CD14-positive monocyte (primary cell): Measurements from ENCODE around the gene ADCY2. TPM values are rescaled to one million over a fixed set of nuclear protein-coding genes. Genes with fewer than 3 reads are reported as not detected.

ENCODE experiments used
- DNase-seq, 3 donors: peaks; one replicate each; pipeline ENCODE4 v3.0.0-alpha.2; 2011 to 2022
- H2AFZ ChIP-seq: 2 replicates; pipeline ENCODE4 v1.6.0; 2012; ENCODE audit warnings: mild to moderate bottlenecking, low read depth, low read length, inconsistent platforms; ENCODE audit not compliant: insufficient read depth, poor library complexity, severe bottlenecking
- H3K27ac ChIP-seq, 2 donors: 1 replicate in 1 of 2; 2 replicates in 1 of 2; pipeline ENCODE4 v1.5.1; 2012 to 2013; ENCODE audit warnings: low read length in 2 of 2, control low read depth in 1 of 2, inconsistent platforms in 1 of 2, low read depth in 1 of 2, mild to moderate bottlenecking in 1 of 2
- H3K27me3 ChIP-seq, 2 donors: one replicate each; pipeline versions ENCODE4 v1.6.0 to v1.6.1; 2011 to 2013; ENCODE audit warnings: low read length in 2 of 2; ENCODE audit not compliant: control insufficient read depth in 2 of 2, insufficient read depth in 2 of 2
- H3K36me3 ChIP-seq, 2 donors: replicated peaks in 1 of 2; 1 replicate in 1 of 2; 2 replicates in 1 of 2; pipeline versions ENCODE4 v1.5.1 to v1.6.1; 2012 to 2013; ENCODE audit warnings: low read length in 2 of 2, control low read depth in 1 of 2, inconsistent platforms in 1 of 2, mild to moderate bottlenecking in 1 of 2; ENCODE audit not compliant: insufficient read depth in 2 of 2, control insufficient read depth in 1 of 2
- H3K4me1 ChIP-seq, 2 donors: 1 replicate in 1 of 2; 2 replicates in 1 of 2; pipeline versions ENCODE4 v1.5.1 to v1.6.1; 2012 to 2013; ENCODE audit warnings: low read length in 2 of 2, control low read depth in 1 of 2, inconsistent platforms in 1 of 2, mild to moderate bottlenecking in 1 of 2, moderate library complexity in 1 of 2; ENCODE audit not compliant: insufficient read depth in 2 of 2, control insufficient read depth in 1 of 2
- H3K4me2 ChIP-seq: replicated peaks from 2 replicates; pipeline ENCODE3; 2012; ENCODE audit warnings: low read length, moderate library complexity, mild to moderate bottlenecking; ENCODE audit not compliant: poor library complexity, severe bottlenecking; ENCODE audit errors: extremely low read depth
- H3K4me3 ChIP-seq, 3 experiments: fragments of 200-600 bp in 1 of 3; sonication (generic) in 1 of 3; replicated peaks in 1 of 3; 1 replicate in 2 of 3; 2 replicates in 1 of 3; pipeline ENCODE4 v1.5.1; 2011 to 2013; ENCODE audit warnings: low read length in 3 of 3, mild to moderate bottlenecking in 3 of 3, control low read depth in 2 of 3, low read depth in 2 of 3, inconsistent platforms in 1 of 3, moderate library complexity in 1 of 3
- H3K79me2 ChIP-seq: 2 replicates; pipeline ENCODE4 v1.6.0; 2012; ENCODE audit warnings: mild to moderate bottlenecking, control low read depth, inconsistent platforms, low read length, moderate library complexity; ENCODE audit not compliant: insufficient read depth
- H3K9ac ChIP-seq: 2 replicates; pipeline ENCODE4 v1.6.0; 2017; ENCODE audit warnings: low read length, mild to moderate bottlenecking; ENCODE audit not compliant: insufficient read depth, poor library complexity, severe bottlenecking
- H3K9me3 ChIP-seq, 2 donors: replicated peaks in 1 of 2; 1 replicate in 1 of 2; 2 replicates in 1 of 2; pipeline versions ENCODE4 v1.5.1 to v1.6.1; 2012 to 2013; ENCODE audit warnings: low read length in 2 of 2, control low read depth in 1 of 2; ENCODE audit not compliant: control insufficient read depth in 1 of 2, insufficient read depth in 1 of 2
- H4K20me1 ChIP-seq: 2 replicates; pipeline ENCODE4 v1.6.0; 2012; ENCODE audit warnings: mild to moderate bottlenecking, low read length, control low read depth, moderate library complexity; ENCODE audit not compliant: insufficient read depth
- H3K27ac Mint-ChIP-seq, 7 donors: one replicate each; pipeline ENCODE4 v1.8.0; 2020; ENCODE audit warnings: mild to moderate bottlenecking in 7 of 7, mixed read lengths in 7 of 7, moderate library complexity in 6 of 7, inconsistent platforms in 2 of 7
- H3K27me3 Mint-ChIP-seq, 3 donors: one replicate each; pipeline ENCODE4 v1.8.0; 2021 to 2022; ENCODE audit warnings: low read depth in 3 of 3, mild to moderate bottlenecking in 3 of 3, mixed read lengths in 3 of 3, moderate library complexity in 3 of 3, inconsistent platforms in 1 of 3
- H3K36me3 Mint-ChIP-seq, 2 donors: one replicate each; pipeline ENCODE4 v1.8.0; 2020; ENCODE audit warnings: mixed read lengths in 2 of 2, inconsistent platforms in 1 of 2, mild to moderate bottlenecking in 1 of 2
- H3K4me1 Mint-ChIP-seq: one replicate; pipeline ENCODE4 v1.8.0; 2020; ENCODE audit warnings: mild to moderate bottlenecking, mixed read lengths
- H3K4me3 Mint-ChIP-seq, 2 donors: one replicate each; pipeline ENCODE4 v1.8.0; 2020; ENCODE audit warnings: mild to moderate bottlenecking in 2 of 2, mixed read lengths in 2 of 2, moderate library complexity in 1 of 2
- H3K9me3 Mint-ChIP-seq, 7 donors: one replicate each; pipeline ENCODE4 v1.8.0; 2020 to 2022; ENCODE audit warnings: mixed read lengths in 7 of 7, mild to moderate bottlenecking in 6 of 7, moderate library complexity in 6 of 7, inconsistent platforms in 2 of 7
- WGBS: methylation state at CpG from one replicate; pipeline ENCODE4 v1.1.5; 2013; ENCODE audit warnings: missing lambda C conversion rate; ENCODE audit not compliant: insufficient coverage; 5-methylcytosine and 5-hydroxymethylcytosine counted together
- intact Hi-C, 2 donors: fragments of 100-400 bp; cut with micrococcal nuclease; formaldehyde crosslinking; loops; one replicate each; pipeline versions ENCODE4 v1.15.0 to v1.15.1; 2023
- polyA plus RNA-seq, 3 donors: library from polyadenylated mRNA; depleted of rRNA in 1 of 3; unstranded in 2 of 3; stranded (reverse) in 1 of 3; fragments of 300-500 nt in 2 of 3; fragments of >200 nt in 1 of 3; fragmentation: Illumina TruSeq in 2 of 3; gene quantifications; 1 replicate in 2 of 3; 2 replicates in 1 of 3; pipeline ENCODE4 v1.2.3, GENCODE V29; 2012 to 2021
- TF ChIP-seq, protein P1 (sequence below): fragments of 200-600 bp; IDR thresholded peaks from one replicate; pipeline ENCODE4 v1.8.0; 2022; ENCODE audit warnings: antibody characterized with exemption, mild to moderate bottlenecking

The ADCY2 gene
- polyA plus RNA-seq, 3 donors = not detected

DNA sequence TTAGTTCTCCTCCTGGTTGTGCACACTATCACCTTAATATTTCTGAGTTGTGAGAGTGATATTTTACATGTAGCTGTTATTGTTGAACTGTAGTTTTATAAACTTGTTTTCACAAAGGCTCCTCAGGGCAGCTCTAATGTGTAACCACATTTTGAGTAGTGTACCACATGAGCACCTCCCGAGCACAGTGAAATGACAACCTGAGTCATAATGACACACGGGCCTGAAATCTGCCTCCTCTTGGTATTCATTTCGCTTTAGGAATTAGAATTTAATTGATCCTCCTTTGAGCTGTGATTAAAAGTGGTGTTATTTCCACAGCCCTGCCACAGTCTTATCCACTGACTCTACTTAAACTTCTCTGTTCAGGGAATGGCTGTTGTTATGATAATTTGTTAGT lies 480.9 kb downstream of the ADCY2 start:
- Histone ChIP-seq H3K36me3 (peaks cover 46 to 79% of the 10 kb centered on the region in 2 donors), H3K27me3 (no peaks in the 10 kb centered on the region), H4K20me1 (peaks cover 6% of the 10 kb centered on the region), H3K4me1 (peaks cover 22 to 27% of the 10 kb centered on the region in 2 donors), H3K27ac (peak overlapping the region in 1 of 2 donors; percentile 20), H3K4me2 (no peak overlapping the region), H3K9ac (no peak overlapping the region), H2AFZ (no peak overlapping the region), H3K79me2 (peaks cover 44% of the 10 kb centered on the region), H3K9me3 (no peaks in the 10 kb centered on the region), H3K4me3 (no peak overlapping the region)
- TF ChIP-seq, protein P1, sequence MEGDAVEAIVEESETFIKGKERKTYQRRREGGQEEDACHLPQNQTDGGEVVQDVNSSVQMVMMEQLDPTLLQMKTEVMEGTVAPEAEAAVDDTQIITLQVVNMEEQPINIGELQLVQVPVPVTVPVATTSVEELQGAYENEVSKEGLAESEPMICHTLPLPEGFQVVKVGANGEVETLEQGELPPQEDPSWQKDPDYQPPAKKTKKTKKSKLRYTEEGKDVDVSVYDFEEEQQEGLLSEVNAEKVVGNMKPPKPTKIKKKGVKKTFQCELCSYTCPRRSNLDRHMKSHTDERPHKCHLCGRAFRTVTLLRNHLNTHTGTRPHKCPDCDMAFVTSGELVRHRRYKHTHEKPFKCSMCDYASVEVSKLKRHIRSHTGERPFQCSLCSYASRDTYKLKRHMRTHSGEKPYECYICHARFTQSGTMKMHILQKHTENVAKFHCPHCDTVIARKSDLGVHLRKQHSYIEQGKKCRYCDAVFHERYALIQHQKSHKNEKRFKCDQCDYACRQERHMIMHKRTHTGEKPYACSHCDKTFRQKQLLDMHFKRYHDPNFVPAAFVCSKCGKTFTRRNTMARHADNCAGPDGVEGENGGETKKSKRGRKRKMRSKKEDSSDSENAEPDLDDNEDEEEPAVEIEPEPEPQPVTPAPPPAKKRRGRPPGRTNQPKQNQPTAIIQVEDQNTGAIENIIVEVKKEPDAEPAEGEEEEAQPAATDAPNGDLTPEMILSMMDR = no peak
- Mint-ChIP-seq H3K27ac (peak overlapping the region in 1 of 7 donors; percentile 14), H3K27me3 (no peaks in the 10 kb centered on the region), H3K4me1 (peaks cover 38% of the 10 kb centered on the region), H3K36me3 (peaks cover 62 to 75% of the 10 kb centered on the region in 2 donors), H3K4me3 (no peak overlapping the region), H3K9me3 (no peaks in the 10 kb centered on the region)
- WGBS = 71% methylated on average over 1 of the region's 3 CpGs
- DNase-seq = no peak
- intact Hi-C loops = loop anchor here in 1 of 2 donors (10.0 kb wide), 1 partner anchor 1502 kb away; the partner anchor contains the start of gene MED10

GRCh38 chr5:7877851-7878250 lies 481.9 kb downstream of the ADCY2 start:
- no peak overlapping the region for H3K4me3 ChIP-seq
- TF ChIP-seq, protein P1 = no peak
- peak overlapping the region; percentile 29 to 77 for H3K27ac ChIP-seq
- Mint-ChIP-seq H3K4me3 (no peak overlapping the region), H3K9me3 (no peaks in the 10 kb centered on the region), H3K4me1 (peaks cover 43% of the 10 kb centered on the region), H3K27me3 (no peaks in the 10 kb centered on the region), H3K27ac (peak overlapping the region; percentile 79 to 96 (median 85)), H3K36me3 (peaks cover 64 to 78% of the 10 kb centered on the region in 2 donors)
- no peaks in the 10 kb centered on the region for H3K27me3 ChIP-seq
- H3K9me3 ChIP-seq = no peaks in the 10 kb centered on the region
- peaks cover 51 to 82% of the 10 kb centered on the region in 2 donors for H3K36me3 ChIP-seq
- peaks cover 34% of the 10 kb centered on the region for H3K79me2 ChIP-seq
- WGBS = 80% methylated on average over 6 of the region's 9 CpGs
- H3K4me1 ChIP-seq = peaks cover 22 to 35% of the 10 kb centered on the region in 2 donors
- H4K20me1 ChIP-seq = peaks cover 6% of the 10 kb centered on the region
- no peak overlapping the region for H2AFZ ChIP-seq
- no peak overlapping the region for H3K9ac ChIP-seq
- no peak for DNase-seq
- intact Hi-C loops = loop anchor here in 1 of 2 donors (10.0 kb wide), 1 partner anchor 1503 kb away; the partner anchor contains the start of gene MED10
- no peak overlapping the region for H3K4me2 ChIP-seq
